SK-N-SH (cell line): ENCODE results near the gene BLOC1S1. TPM values are rescaled to one million over a fixed set of nuclear protein-coding genes. Genes with fewer than 3 reads are reported as not detected.

ENCODE experiments used
- CTCF ChIA-PET: fragments of 300-600, 350-600 bp; formaldehyde crosslinking; extraction: SDS; loops from one replicate; lab custom pipeline; 2021; lab: Yijun Ruan, JAX
- POLR2A ChIA-PET: fragments of 350-600 bp; sonication (Branson Sonifier 250); formaldehyde crosslinking; extraction: SDS; loops from one replicate; lab custom pipeline; 2020; ENCODE audit warnings: antibody characterized with exemption, inconsistent platforms; lab: Yijun Ruan, JAX
- DNase-seq: peaks from one replicate; pipeline ENCODE4 v3.0.0; 2012
- H2AFZ ChIP-seq: fragments of 200-600 bp; sonication (generic); 2 replicates; pipeline ENCODE4 v1.8.1; 2016; ENCODE audit warnings: antibody characterized with exemption, mild to moderate bottlenecking, low read depth
- H3F3A ChIP-seq: fragments of 200-600 bp; sonication (generic); replicated peaks from 2 replicates; pipeline ENCODE3; 2016; ENCODE audit warnings: antibody characterized with exemption, mild to moderate bottlenecking; ENCODE audit not compliant: insufficient read depth
- H3K27ac ChIP-seq, 2 experiments: fragments of 200-500 bp in 1 of 2; fragments of 200-600 bp in 1 of 2; sonication (Bioruptor generic) in 1 of 2; sonication (generic), shearing (Covaris generic) in 1 of 2; 2 replicates each; pipeline versions ENCODE4 v1.5.1 to v1.6.1; 2014 to 2016; ENCODE audit warnings: low read depth in 2 of 2, inconsistent platforms in 1 of 2, low read length in 1 of 2, mild to moderate bottlenecking in 1 of 2, mixed read lengths in 1 of 2
- H3K27me3 ChIP-seq: fragments of 200-600 bp; sonication (generic), shearing (Covaris generic); 2 replicates; pipeline ENCODE4 v1.6.1; 2016; ENCODE audit warnings: mixed run types; ENCODE audit not compliant: insufficient read depth
- H3K36me3 ChIP-seq, 2 experiments: fragments of 200-500 bp in 1 of 2; fragments of 200-600 bp in 1 of 2; sonication (Bioruptor generic) in 1 of 2; sonication (generic) in 1 of 2; replicated peaks in 1 of 2; 2 replicates each; pipeline versions ENCODE3 to v1.5.1; 2014 to 2016; ENCODE audit warnings: low read length in 1 of 2, mild to moderate bottlenecking in 1 of 2; ENCODE audit not compliant: insufficient read depth in 2 of 2, control insufficient read depth in 1 of 2
- H3K4me1 ChIP-seq, 2 experiments: fragments of 200-500 bp in 1 of 2; fragments of 200-600 bp in 1 of 2; sonication (Bioruptor generic) in 1 of 2; sonication (generic), shearing (Covaris generic) in 1 of 2; 2 replicates each; pipeline versions ENCODE4 v1.5.1 to v1.6.1; 2014 to 2016; ENCODE audit warnings: low read depth in 1 of 2, low read length in 1 of 2, mixed run types in 1 of 2; ENCODE audit not compliant: insufficient read depth in 2 of 2, control insufficient read depth in 1 of 2
- H3K4me2 ChIP-seq: fragments of 200-600 bp; sonication (generic), shearing (Covaris generic); 2 replicates; pipeline ENCODE4 v1.6.1; 2017; ENCODE audit warnings: mixed run types
- H3K4me3 ChIP-seq, 2 experiments: fragments of 200-500 bp in 1 of 2; fragments of 200-600 bp in 1 of 2; sonication (Bioruptor generic) in 1 of 2; sonication (generic), shearing (Covaris generic) in 1 of 2; 2 replicates each; pipeline versions ENCODE4 v1.5.1 to v1.8.1; 2014 to 2016; ENCODE audit warnings: low read depth in 2 of 2, inconsistent platforms in 1 of 2, low read length in 1 of 2, mild to moderate bottlenecking in 1 of 2, mixed read lengths in 1 of 2, moderate library complexity in 1 of 2
- H3K79me2 ChIP-seq: fragments of 200-600 bp; sonication (generic); 2 replicates; pipeline ENCODE4 v1.8.1; 2017; ENCODE audit warnings: mild to moderate bottlenecking; ENCODE audit not compliant: insufficient read depth
- H3K9ac ChIP-seq: fragments of 200-600 bp; sonication (generic); 2 replicates; pipeline ENCODE4 v1.6.1; 2017; ENCODE audit warnings: mixed run types
- H3K9me2 ChIP-seq: fragments of 200-600 bp; sonication (generic); 2 replicates; pipeline ENCODE4 v1.6.1; 2017; ENCODE audit warnings: mixed run types
- H3K9me3 ChIP-seq: fragments of 200-600 bp; sonication (generic); 2 replicates; pipeline ENCODE4 v1.6.1; 2017; ENCODE audit warnings: mixed run types, mild to moderate bottlenecking, moderate library complexity
- H4K20me1 ChIP-seq: fragments of 200-600 bp; sonication (generic); 2 replicates; pipeline ENCODE4 v1.6.1; 2017; ENCODE audit warnings: mild to moderate bottlenecking, mixed run types; ENCODE audit not compliant: insufficient read depth
- EZH2phosphoT487 ChIP-seq: fragments of 200-600 bp; sonication (generic); IDR thresholded peaks from 2 replicates; pipeline ENCODE4 v1.6.1; 2017; ENCODE audit warnings: low read depth, mixed run types, mild to moderate bottlenecking, antibody characterized with exemption, moderate library complexity, borderline replicate concordance
- FOSL2 ChIP-seq: IDR thresholded peaks from 2 replicates; pipeline ENCODE4 v1.4.0; 2012; ENCODE audit warnings: low read depth, mild to moderate bottlenecking, moderate library complexity, borderline replicate concordance
- FOXJ3 ChIP-seq: sonication (generic); formaldehyde crosslinking; IDR thresholded peaks from 2 replicates; pipeline ENCODE4 v1.5.1; 2020; ENCODE audit warnings: mild to moderate bottlenecking, missing genetic modification reagents
- JUND ChIP-seq: IDR thresholded peaks from 2 replicates; pipeline ENCODE4 v1.4.0; 2012
- MEF2A ChIP-seq: IDR thresholded peaks from 2 replicates; pipeline ENCODE4 v1.4.0; 2012; ENCODE audit warnings: low read depth, borderline replicate concordance
- NFIC ChIP-seq: IDR thresholded peaks from 2 replicates; pipeline ENCODE4 v1.4.0; 2012; ENCODE audit warnings: borderline replicate concordance
- NRF1 ChIP-seq: IDR thresholded peaks from 2 replicates; pipeline ENCODE4 v1.6.1; 2012; ENCODE audit warnings: low read depth, mild to moderate bottlenecking, low read length
- POLR2AphosphoS5 ChIP-seq: IDR thresholded peaks from 2 replicates; pipeline ENCODE4 v1.6.1; 2012; ENCODE audit warnings: low read depth, low read length
- RXRA ChIP-seq: IDR thresholded peaks from 2 replicates; pipeline ENCODE4 v1.4.0; 2012; ENCODE audit warnings: low read depth, mild to moderate bottlenecking, borderline replicate concordance
- WGBS: methylation state at CpG from one replicate; pipeline ENCODE4 v1.1.6; 2017; ENCODE audit warnings: low lambda C conversion rate; 5-methylcytosine and 5-hydroxymethylcytosine counted together
- polyA plus RNA-seq, 3 experiments: library from polyadenylated mRNA; depleted of rRNA; stranded (reverse); fragments of >200 nt; gene quantifications; 2 replicates each; pipeline ENCODE4 v1.2.3, GENCODE V29; 2012
- TF ChIP-seq, protein P1 (sequence below): fragments of 150-350 bp; IDR thresholded peaks from 2 replicates; pipeline ENCODE4 v1.6.1; 2017; ENCODE audit warnings: antibody characterized with exemption, low read length, low read depth, borderline replicate concordance
- TF ChIP-seq, protein P2 (sequence below): IDR thresholded peaks from 2 replicates; pipeline ENCODE4 v1.4.0; 2012; ENCODE audit warnings: low read depth, borderline replicate concordance
- TF ChIP-seq, protein P3 (sequence below): IDR thresholded peaks from 2 replicates; pipeline ENCODE4 v1.4.0; 2012; ENCODE audit warnings: low read depth, borderline replicate concordance
- TF ChIP-seq, protein P4 (sequence below): IDR thresholded peaks from 2 replicates; pipeline ENCODE4; 2012
- TF ChIP-seq, protein P5 (sequence below): fragments of 200-600 bp; sonication (generic); IDR thresholded peaks from 2 replicates; pipeline ENCODE4 v1.6.1; 2017; ENCODE audit warnings: antibody characterized with exemption, mild to moderate bottlenecking, moderate library complexity

Gene BLOC1S1
- polyA plus RNA-seq, 1 of the 3 experiments (the other 2 are of a cell fraction) = 331 TPM

DNA sequence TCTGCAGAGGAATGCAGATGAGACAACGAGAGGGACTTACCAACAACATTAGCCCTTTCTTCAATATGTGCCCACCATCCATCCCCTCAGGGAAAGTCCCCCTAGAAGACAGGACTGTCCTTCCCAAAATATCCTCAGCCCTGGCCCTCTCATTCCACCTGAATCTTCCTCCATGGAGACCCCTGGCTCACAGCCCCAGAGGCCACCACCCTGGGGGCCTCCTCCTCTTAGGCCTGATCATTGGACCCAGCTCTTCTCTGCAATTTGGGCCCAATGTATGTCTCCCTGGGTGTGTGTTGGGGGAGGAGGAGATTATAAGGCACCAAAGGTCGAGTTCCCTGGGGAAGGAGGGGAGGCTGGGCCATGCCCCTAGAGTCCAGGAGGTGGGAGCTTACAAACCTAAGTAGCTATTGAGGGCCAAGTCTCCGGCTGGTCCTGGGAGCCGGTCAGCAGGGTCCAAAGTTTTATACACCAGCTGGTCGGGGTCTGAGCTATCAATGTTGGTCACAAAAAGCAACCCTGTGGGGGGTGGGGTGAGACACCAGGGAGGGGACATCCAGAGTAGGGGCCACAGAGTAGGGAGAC is 16.3 kb upstream of the BLOC1S1 start:
- no peak overlapping the region for H2AFZ ChIP-seq
- no peak for TF ChIP-seq EZH2phosphoT487
- H3K36me3 ChIP-seq = no peaks in the 10 kb centered on the region
- H3K9ac ChIP-seq = no peak overlapping the region
- H3K4me1 ChIP-seq = peaks cover 0 to 3% of the 10 kb centered on the region in 2 experiments; a peak in 1 of 4 replicates
- DNase-seq = no peak
- no peaks in the 10 kb centered on the region for H3K9me3 ChIP-seq
- ChIA-PET POLR2A (interaction anchor here (1.0 kb wide), 1 partner anchor 16 kb away, joined by 3 read pairs; the partner anchor contains the start of gene BLOC1S1), CTCF (interaction anchor here (0.9 to 2.0 kb wide), 3 partner anchors 11 to 53 kb away, joined by 3 to 5 read pairs (median 3); a partner anchor contains a TSS)
- WGBS = 65% methylated on average over 4 of the region's 5 CpGs
- no peak overlapping the region for H3K27ac ChIP-seq
- H3F3A ChIP-seq = no peaks in the 10 kb centered on the region
- H3K27me3 ChIP-seq = no peaks in the 10 kb centered on the region
- H4K20me1 ChIP-seq = no peaks in the 10 kb centered on the region
- no peak overlapping the region for H3K4me2 ChIP-seq
- no peaks in the 10 kb centered on the region for H3K79me2 ChIP-seq
- no peak overlapping the region for H3K4me3 ChIP-seq
- no peaks in the 10 kb centered on the region for H3K9me2 ChIP-seq

DNA sequence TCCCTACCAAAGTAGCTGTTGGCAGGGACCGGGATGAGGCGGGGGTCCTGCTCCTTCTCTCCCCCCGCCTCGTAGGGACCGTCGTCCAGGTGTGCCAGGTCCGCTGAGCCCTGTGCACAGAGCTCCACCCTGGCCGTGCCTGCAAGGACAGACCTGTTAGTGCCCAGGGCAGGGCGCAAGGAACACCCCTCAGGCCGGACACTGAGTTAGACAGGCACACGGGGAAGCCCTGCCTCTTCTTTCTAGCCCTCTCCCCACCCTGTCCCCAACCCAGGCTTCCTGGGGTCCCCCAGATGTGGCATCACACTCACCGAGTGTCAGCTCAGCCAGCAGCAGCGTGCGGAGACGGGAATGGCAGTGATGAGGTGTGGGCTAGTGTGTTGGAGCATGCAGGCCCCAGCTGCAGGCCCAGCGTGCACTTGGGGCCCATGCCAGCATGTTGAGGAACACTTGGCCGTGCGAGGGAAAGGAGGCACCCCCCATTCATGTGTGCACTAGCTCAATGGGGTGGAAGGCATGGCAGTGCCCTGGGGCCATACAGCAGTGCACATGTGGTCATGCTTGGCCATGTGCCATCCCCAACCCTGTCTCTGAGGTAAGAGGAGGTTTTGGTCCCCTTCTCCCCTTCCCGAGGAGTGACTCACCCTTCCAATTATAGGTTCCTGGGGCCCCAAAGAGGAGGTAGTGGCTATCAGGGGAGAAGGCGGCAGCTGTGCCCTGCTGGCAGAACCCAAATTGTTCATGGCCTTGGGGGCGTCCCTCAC is 15.4 kb upstream of the BLOC1S1 start:
- Histone ChIP-seq H3K4me3 (no peak overlapping the region), H3K27ac (no peak overlapping the region), H3K4me2 (no peak overlapping the region), H3K79me2 (no peaks in the 10 kb centered on the region), H3K9ac (no peak overlapping the region), H3K4me1 (peaks cover 0 to 3% of the 10 kb centered on the region in 2 experiments; a peak in 1 of 4 replicates), H3K27me3 (no peaks in the 10 kb centered on the region), H3K9me2 (no peaks in the 10 kb centered on the region), H3K9me3 (no peaks in the 10 kb centered on the region), H3K36me3 (no peaks in the 10 kb centered on the region), H2AFZ (no peak overlapping the region), H4K20me1 (no peaks in the 10 kb centered on the region), H3F3A (no peaks in the 10 kb centered on the region)
- WGBS = 67% methylated on average over 10 of the region's 21 CpGs
- ChIA-PET CTCF (interaction anchor here (0.9 to 2.0 kb wide), 3 partner anchors 12 to 54 kb away, joined by 3 to 5 read pairs (median 3); a partner anchor contains a TSS), POLR2A (interaction anchor here (1.0 kb wide), 1 partner anchor 15 kb away, joined by 3 read pairs; the partner anchor contains the start of gene BLOC1S1)
- peak; percentile 53 for DNase-seq
- TF ChIP-seq, protein P1, sequence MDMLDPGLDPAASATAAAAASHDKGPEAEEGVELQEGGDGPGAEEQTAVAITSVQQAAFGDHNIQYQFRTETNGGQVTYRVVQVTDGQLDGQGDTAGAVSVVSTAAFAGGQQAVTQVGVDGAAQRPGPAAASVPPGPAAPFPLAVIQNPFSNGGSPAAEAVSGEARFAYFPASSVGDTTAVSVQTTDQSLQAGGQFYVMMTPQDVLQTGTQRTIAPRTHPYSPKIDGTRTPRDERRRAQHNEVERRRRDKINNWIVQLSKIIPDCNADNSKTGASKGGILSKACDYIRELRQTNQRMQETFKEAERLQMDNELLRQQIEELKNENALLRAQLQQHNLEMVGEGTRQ = no peak
- no peak for TF ChIP-seq POLR2AphosphoS5
- no peak for TF ChIP-seq JUND
- TF ChIP-seq, protein P2, sequence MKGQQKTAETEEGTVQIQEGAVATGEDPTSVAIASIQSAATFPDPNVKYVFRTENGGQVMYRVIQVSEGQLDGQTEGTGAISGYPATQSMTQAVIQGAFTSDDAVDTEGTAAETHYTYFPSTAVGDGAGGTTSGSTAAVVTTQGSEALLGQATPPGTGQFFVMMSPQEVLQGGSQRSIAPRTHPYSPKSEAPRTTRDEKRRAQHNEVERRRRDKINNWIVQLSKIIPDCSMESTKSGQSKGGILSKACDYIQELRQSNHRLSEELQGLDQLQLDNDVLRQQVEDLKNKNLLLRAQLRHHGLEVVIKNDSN = no peak
- no peak for TF ChIP-seq RXRA
- no peak for TF ChIP-seq MEF2A
- TF ChIP-seq, protein P3, sequence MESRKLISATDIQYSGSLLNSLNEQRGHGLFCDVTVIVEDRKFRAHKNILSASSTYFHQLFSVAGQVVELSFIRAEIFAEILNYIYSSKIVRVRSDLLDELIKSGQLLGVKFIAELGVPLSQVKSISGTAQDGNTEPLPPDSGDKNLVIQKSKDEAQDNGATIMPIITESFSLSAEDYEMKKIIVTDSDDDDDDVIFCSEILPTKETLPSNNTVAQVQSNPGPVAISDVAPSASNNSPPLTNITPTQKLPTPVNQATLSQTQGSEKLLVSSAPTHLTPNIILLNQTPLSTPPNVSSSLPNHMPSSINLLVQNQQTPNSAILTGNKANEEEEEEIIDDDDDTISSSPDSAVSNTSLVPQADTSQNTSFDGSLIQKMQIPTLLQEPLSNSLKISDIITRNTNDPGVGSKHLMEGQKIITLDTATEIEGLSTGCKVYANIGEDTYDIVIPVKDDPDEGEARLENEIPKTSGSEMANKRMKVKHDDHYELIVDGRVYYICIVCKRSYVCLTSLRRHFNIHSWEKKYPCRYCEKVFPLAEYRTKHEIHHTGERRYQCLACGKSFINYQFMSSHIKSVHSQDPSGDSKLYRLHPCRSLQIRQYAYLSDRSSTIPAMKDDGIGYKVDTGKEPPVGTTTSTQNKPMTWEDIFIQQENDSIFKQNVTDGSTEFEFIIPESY = no peak
- TF ChIP-seq, protein P4, sequence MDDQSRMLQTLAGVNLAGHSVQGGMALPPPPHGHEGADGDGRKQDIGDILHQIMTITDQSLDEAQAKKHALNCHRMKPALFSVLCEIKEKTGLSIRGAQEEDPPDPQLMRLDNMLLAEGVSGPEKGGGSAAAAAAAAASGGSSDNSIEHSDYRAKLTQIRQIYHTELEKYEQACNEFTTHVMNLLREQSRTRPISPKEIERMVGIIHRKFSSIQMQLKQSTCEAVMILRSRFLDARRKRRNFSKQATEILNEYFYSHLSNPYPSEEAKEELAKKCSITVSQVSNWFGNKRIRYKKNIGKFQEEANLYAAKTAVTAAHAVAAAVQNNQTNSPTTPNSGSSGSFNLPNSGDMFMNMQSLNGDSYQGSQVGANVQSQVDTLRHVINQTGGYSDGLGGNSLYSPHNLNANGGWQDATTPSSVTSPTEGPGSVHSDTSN = no peak
- no peak for TF ChIP-seq FOXJ3 (CRISPR knock-in tag)
- TF ChIP-seq NRF1 = no peak
- no peak for TF ChIP-seq EZH2phosphoT487
- no peak for TF ChIP-seq FOSL2
- TF ChIP-seq NFIC = no peak
- TF ChIP-seq, protein P5, sequence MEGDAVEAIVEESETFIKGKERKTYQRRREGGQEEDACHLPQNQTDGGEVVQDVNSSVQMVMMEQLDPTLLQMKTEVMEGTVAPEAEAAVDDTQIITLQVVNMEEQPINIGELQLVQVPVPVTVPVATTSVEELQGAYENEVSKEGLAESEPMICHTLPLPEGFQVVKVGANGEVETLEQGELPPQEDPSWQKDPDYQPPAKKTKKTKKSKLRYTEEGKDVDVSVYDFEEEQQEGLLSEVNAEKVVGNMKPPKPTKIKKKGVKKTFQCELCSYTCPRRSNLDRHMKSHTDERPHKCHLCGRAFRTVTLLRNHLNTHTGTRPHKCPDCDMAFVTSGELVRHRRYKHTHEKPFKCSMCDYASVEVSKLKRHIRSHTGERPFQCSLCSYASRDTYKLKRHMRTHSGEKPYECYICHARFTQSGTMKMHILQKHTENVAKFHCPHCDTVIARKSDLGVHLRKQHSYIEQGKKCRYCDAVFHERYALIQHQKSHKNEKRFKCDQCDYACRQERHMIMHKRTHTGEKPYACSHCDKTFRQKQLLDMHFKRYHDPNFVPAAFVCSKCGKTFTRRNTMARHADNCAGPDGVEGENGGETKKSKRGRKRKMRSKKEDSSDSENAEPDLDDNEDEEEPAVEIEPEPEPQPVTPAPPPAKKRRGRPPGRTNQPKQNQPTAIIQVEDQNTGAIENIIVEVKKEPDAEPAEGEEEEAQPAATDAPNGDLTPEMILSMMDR = no peak
